Hepatocyte (in vitro differentiated cells): Measurements from ENCODE around the gene YARS1. TPM values are rescaled to one million over a fixed set of nuclear protein-coding genes. Genes with fewer than 3 reads are reported as not detected.
A peak's percentile ranks its signal among the peaks of the same experiment; 100 is the strongest.

Experiments
- DNase-seq: peaks from one replicate; pipeline ENCODE4 v3.0.0-alpha.2; 2016; ENCODE audit warnings: low spot score
- H2AFZ ChIP-seq: fragments of 200-600 bp; sonication (generic); 2 replicates; pipeline ENCODE4 v1.6.0; 2016; ENCODE audit warnings: antibody characterized with exemption, mild to moderate bottlenecking
- H3K27ac ChIP-seq: fragments of 200-600 bp; sonication (generic); 2 replicates; pipeline ENCODE4 v1.5.1; 2016; ENCODE audit warnings: mild to moderate bottlenecking
- H3K27me3 ChIP-seq: fragments of 200-600 bp; sonication (generic); 2 replicates; pipeline ENCODE4 v1.6.1; 2016
- H3K36me3 ChIP-seq: fragments of 200-600 bp; sonication (generic); replicated peaks from 2 replicates; pipeline ENCODE4 v1.5.1; 2016; ENCODE audit warnings: low read depth; ENCODE audit not compliant: insufficient read depth
- H3K4me1 ChIP-seq: fragments of 200-600 bp; sonication (generic); 2 replicates; pipeline ENCODE4 v1.5.1; 2016; ENCODE audit warnings: mild to moderate bottlenecking, moderate library complexity; ENCODE audit not compliant: insufficient read depth
- H3K4me2 ChIP-seq: fragments of 200-600 bp; sonication (generic); 2 replicates; pipeline ENCODE4 v1.6.0; 2016
- H3K4me3 ChIP-seq: fragments of 200-600 bp; sonication (generic); 2 replicates; pipeline ENCODE4 v1.5.1; 2016; ENCODE audit warnings: mild to moderate bottlenecking
- H3K79me2 ChIP-seq: fragments of 200-600 bp; sonication (generic); 2 replicates; pipeline ENCODE4 v1.6.0; 2017; ENCODE audit warnings: mild to moderate bottlenecking
- H3K9me2 ChIP-seq: fragments of 200-600 bp; sonication (generic); replicated peaks from 2 replicates; pipeline ENCODE4 v1.6.0; 2017; ENCODE audit warnings: mild to moderate bottlenecking; ENCODE audit not compliant: insufficient read depth
- H3K9me3 ChIP-seq: fragments of 200-600 bp; sonication (generic); 2 replicates; pipeline ENCODE4 v1.5.1; 2016; ENCODE audit warnings: low read depth, mild to moderate bottlenecking
- H4K20me1 ChIP-seq: fragments of 200-600 bp; sonication (generic); 2 replicates; pipeline ENCODE4 v1.6.0; 2016; ENCODE audit warnings: mild to moderate bottlenecking; ENCODE audit not compliant: insufficient read depth, poor library complexity, severe bottlenecking
- EZH2 ChIP-seq: fragments of 200-600 bp; sonication (generic); IDR thresholded peaks from 2 replicates; pipeline ENCODE4 v1.6.1; 2016; ENCODE audit warnings: antibody characterized with exemption, mild to moderate bottlenecking, borderline replicate concordance
- EZH2phosphoT487 ChIP-seq: fragments of 200-600 bp; sonication (generic); IDR thresholded peaks from one replicate; pipeline ENCODE4 v1.6.1; 2018; ENCODE audit warnings: antibody characterized with exemption, mild to moderate bottlenecking, low read depth, moderate library complexity; ENCODE audit not compliant: unreplicated experiment, severe bottlenecking
- WGBS: methylation state at CpG from one replicate; pipeline ENCODE4 v1.1.6; 2016; ENCODE audit warnings: low lambda C conversion rate; ENCODE audit errors: missing lambda C conversion rate; 5-methylcytosine and 5-hydroxymethylcytosine counted together
- polyA plus RNA-seq: library from polyadenylated mRNA; unstranded; fragments of >200 nt; fragmentation: Nextera tagmentation; extraction: Ambion mirVana; gene quantifications from 2 replicates; pipeline ENCODE4 v1.2.1, GENCODE V29; 2016
- total RNA-seq: library from RNA; depleted of rRNA; stranded (reverse); fragments of >200 nt; gene quantifications from 2 replicates; pipeline ENCODE4 v1.2.3, GENCODE V29; 2014
- TF ChIP-seq, protein P1 (sequence below): fragments of 200-600 bp; sonication (generic); IDR thresholded peaks from 2 replicates; pipeline ENCODE4 v1.5.1; 2016; ENCODE audit warnings: antibody characterized with exemption, mild to moderate bottlenecking; ENCODE audit not compliant: poor library complexity

YARS1 gene
- total and polyA plus RNA-seq, 2 experiments from 2014 or later, result 104 to 140 TPM

DNA sequence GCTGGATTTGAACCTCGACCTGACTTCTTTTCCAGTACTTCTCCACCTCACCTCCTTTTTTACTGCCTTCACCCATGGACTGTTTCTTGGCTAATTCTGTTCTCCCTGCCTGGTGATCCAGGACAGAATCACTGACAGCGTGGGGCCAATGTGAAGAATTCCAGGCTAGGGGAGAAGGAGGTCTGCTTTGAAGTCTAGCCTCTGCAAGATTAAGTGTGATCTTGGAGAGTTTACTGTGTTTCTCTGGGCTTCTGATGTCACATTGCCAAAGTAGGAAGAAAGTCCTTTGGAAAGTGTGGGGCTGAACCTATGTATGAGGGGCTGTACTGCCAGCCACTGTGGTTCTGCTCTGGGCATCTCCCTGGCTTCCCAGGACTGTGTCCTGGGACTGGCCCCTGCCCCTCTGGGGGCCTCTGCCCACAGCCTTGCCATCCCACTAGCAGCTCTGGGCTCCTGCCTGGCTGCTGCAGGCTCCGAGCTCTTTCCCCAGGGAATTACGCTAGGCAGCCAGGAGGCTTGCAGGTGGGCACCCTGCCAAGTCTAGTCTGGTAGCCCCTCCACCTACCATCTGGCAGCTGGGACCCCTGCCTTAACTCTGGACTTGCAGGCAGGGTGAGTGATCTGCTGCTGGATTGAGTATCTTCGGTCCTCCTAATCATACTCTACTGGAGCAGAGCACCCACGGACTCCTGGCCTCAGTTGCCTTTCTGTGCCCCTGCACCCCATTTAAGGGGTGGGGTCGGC, 52.2 kb downstream of the YARS1 start:
- H4K20me1 ChIP-seq, result peaks cover 18% of the 10 kb centered on the region
- no peaks in the 10 kb centered on the region for H3K9me3 ChIP-seq
- no peaks in the 10 kb centered on the region for H3K36me3 ChIP-seq
- peak overlapping the region; percentile 87 for H3K27ac ChIP-seq
- peaks cover 82% of the 10 kb centered on the region for H3K4me1 ChIP-seq
- DNase-seq, result no peak
- H3K4me2 ChIP-seq, result peak overlapping the region; percentile 78
- WGBS, result 42% methylated on average over 7 of the region's 7 CpGs
- no peak overlapping the region for H3K4me3 ChIP-seq
- no peaks in the 10 kb centered on the region for H3K27me3 ChIP-seq
- no peaks in the 10 kb centered on the region for H3K9me2 ChIP-seq
- peaks cover 81% of the 10 kb centered on the region for H3K79me2 ChIP-seq
- H2AFZ ChIP-seq, result no peak overlapping the region
- TF ChIP-seq EZH2phosphoT487 (no peak), EZH2 (no peak)
- TF ChIP-seq, protein P1, sequence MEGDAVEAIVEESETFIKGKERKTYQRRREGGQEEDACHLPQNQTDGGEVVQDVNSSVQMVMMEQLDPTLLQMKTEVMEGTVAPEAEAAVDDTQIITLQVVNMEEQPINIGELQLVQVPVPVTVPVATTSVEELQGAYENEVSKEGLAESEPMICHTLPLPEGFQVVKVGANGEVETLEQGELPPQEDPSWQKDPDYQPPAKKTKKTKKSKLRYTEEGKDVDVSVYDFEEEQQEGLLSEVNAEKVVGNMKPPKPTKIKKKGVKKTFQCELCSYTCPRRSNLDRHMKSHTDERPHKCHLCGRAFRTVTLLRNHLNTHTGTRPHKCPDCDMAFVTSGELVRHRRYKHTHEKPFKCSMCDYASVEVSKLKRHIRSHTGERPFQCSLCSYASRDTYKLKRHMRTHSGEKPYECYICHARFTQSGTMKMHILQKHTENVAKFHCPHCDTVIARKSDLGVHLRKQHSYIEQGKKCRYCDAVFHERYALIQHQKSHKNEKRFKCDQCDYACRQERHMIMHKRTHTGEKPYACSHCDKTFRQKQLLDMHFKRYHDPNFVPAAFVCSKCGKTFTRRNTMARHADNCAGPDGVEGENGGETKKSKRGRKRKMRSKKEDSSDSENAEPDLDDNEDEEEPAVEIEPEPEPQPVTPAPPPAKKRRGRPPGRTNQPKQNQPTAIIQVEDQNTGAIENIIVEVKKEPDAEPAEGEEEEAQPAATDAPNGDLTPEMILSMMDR, result no peak

- Histone ChIP-seq H3K9me2 (no peaks in the 10 kb centered on the region), H3K27ac (peak overlapping the region; percentile 97), H3K4me1 (peaks cover 89% of the 10 kb centered on the region), H3K79me2 (peaks cover 87% of the 10 kb centered on the region), H3K4me3 (no peak overlapping the region), H2AFZ (no peak overlapping the region), H3K27me3 (no peaks in the 10 kb centered on the region), H3K4me2 (no peak overlapping the region), H4K20me1 (peaks cover 18% of the 10 kb centered on the region), H3K36me3 (no peaks in the 10 kb centered on the region), H3K9me3 (no peaks in the 10 kb centered on the region)
- DNase-seq, result no peak
- TF ChIP-seq EZH2, result no peak
- TF ChIP-seq, protein P1, result no peak
- 87% methylated on average over 5 of the region's 5 CpGs for WGBS
Measured at GRCh38 chr1:32763221-32763620, 53.9 kb downstream of the YARS1 start.

GRCh38 chr1:32761936-32762335, 55.2 kb downstream of the YARS1 start:
- Histone ChIP-seq H3K27ac (peak overlapping the region; percentile 97), H3K79me2 (peaks cover 86% of the 10 kb centered on the region), H3K9me2 (no peaks in the 10 kb centered on the region), H3K4me1 (peaks cover 89% of the 10 kb centered on the region), H3K4me3 (no peak overlapping the region), H3K9me3 (no peaks in the 10 kb centered on the region), H3K27me3 (no peaks in the 10 kb centered on the region), H4K20me1 (peaks cover 8% of the 10 kb centered on the region), H3K4me2 (peak overlapping the region; percentile 65), H3K36me3 (no peaks in the 10 kb centered on the region), H2AFZ (no peak overlapping the region)
- DNase-seq, result no peak
- TF ChIP-seq, protein P1, result no peak
- TF ChIP-seq EZH2phosphoT487 (no peak), EZH2 (no peak)
- 53% methylated on average over 2 of the region's 2 CpGs for WGBS
